GM12878 (cell line): ENCODE results near the gene IL6R. TPM values are rescaled to one million over a fixed set of nuclear protein-coding genes. Genes with fewer than 3 reads are reported as not detected.
A peak's percentile ranks its signal among the peaks of the same experiment; 100 is the strongest.

Experiments
- ATAC-seq: fragments of 200-7000 bp; cut with Tn5 transposase; 3 replicates; pipeline ENCODE4 v1.9.1; 2020; ENCODE audit warnings: mild to moderate bottlenecking, moderate library complexity
- BruUV-seq: library from RNA; stranded (reverse); fragments of 400-500 nt; replicated peaks from 2 replicates; lab custom pipeline; 2021; lab: Mats Ljungman, UMichigan
- CTCF ChIA-PET: fragments of 300-600 bp; sonication (Branson Sonifier 250); formaldehyde crosslinking; extraction: SDS; loops from one replicate; lab custom pipeline; 2021; ENCODE audit warnings: inconsistent platforms; lab: Yijun Ruan, JAX
- POLR2A ChIA-PET: fragments of 350-600 bp; formaldehyde crosslinking; extraction: SDS; loops from one replicate; lab custom pipeline; 2021; ENCODE audit warnings: inconsistent platforms; lab: Charles Lee
- RAD21 ChIA-PET: fragments of 300-600 bp; sonication (Branson Sonifier 250); formaldehyde crosslinking; loops from one replicate; lab custom pipeline; 2023; ENCODE audit warnings: antibody characterized with exemption; ENCODE audit not compliant: unreplicated experiment; lab: Charles Lee
- SMC1A ChIA-PET: fragments of 300-600 bp; sonication (Branson Sonifier 250); formaldehyde crosslinking; loops from one replicate; lab custom pipeline; 2023; ENCODE audit not compliant: unreplicated experiment, uncharacterized antibody; lab: Charles Lee
- DNase-seq: peaks from one replicate; pipeline ENCODE4 v3.0.0-alpha.2; 2011; ENCODE audit warnings: low read depth, low spot score
- FAIRE-seq: peaks from 3 replicates; lab custom pipeline; 2011; peaks lifted over from hg19 to GRCh38; lab: Jason Lieb, UNC
- H2AFZ ChIP-seq: 2 replicates; pipeline ENCODE4 v1.6.0; 2011; ENCODE audit warnings: low read depth, low read length, control low read depth; ENCODE audit not compliant: control insufficient read depth
- H3K27ac ChIP-seq: 2 replicates; pipeline ENCODE4 v1.5.1; 2011; ENCODE audit warnings: control low read depth; ENCODE audit not compliant: control insufficient read depth, insufficient read depth
- H3K27me3 ChIP-seq, 2 experiments: replicated peaks in 1 of 2; 2 replicates each; pipeline versions ENCODE4 v1.6.0 to v1.6.1; 2011; ENCODE audit warnings: low read length in 1 of 2; ENCODE audit not compliant: control insufficient read depth in 2 of 2, insufficient read depth in 2 of 2
- H3K36me3 ChIP-seq, 2 experiments: 2 replicates each; pipeline ENCODE4 v1.5.1; 2011; ENCODE audit warnings: low read length in 1 of 2; ENCODE audit not compliant: control insufficient read depth in 2 of 2, insufficient read depth in 2 of 2
- H3K4me1 ChIP-seq: 2 replicates; pipeline ENCODE4 v1.6.1; 2011; ENCODE audit warnings: mild to moderate bottlenecking, low read length, moderate library complexity, mixed read lengths; ENCODE audit not compliant: control insufficient read depth, insufficient read depth
- H3K4me2 ChIP-seq: 2 replicates; pipeline ENCODE4 v1.6.0; 2011; ENCODE audit warnings: control low read depth; ENCODE audit not compliant: control insufficient read depth, insufficient read depth
- H3K4me3 ChIP-seq: fragments of 200-600 bp; sonication (generic); 2 replicates; pipeline ENCODE4 v1.5.1; 2016
- H3K79me2 ChIP-seq: 2 replicates; pipeline ENCODE4 v1.6.0; 2011; ENCODE audit warnings: low read length; ENCODE audit not compliant: control insufficient read depth, insufficient read depth
- H3K9ac ChIP-seq: 2 replicates; pipeline ENCODE4 v1.8.0; 2011; ENCODE audit warnings: low read length, control low read depth, mixed read lengths; ENCODE audit not compliant: control insufficient read depth, insufficient read depth
- H3K9me3 ChIP-seq: replicated peaks from 3 replicates; pipeline ENCODE4 v1.5.1; 2011; ENCODE audit warnings: mild to moderate bottlenecking, low read length; ENCODE audit not compliant: control insufficient read depth, insufficient read depth
- H4K20me1 ChIP-seq: 2 replicates; pipeline ENCODE4 v1.6.0; 2011; ENCODE audit not compliant: control insufficient read depth, insufficient read depth
- CBFB ChIP-seq: IDR thresholded peaks from 2 replicates; pipeline ENCODE4 v1.6.1; 2016; ENCODE audit warnings: antibody characterized with exemption, low read depth
- CHD2 ChIP-seq: IDR thresholded peaks from 2 replicates; pipeline ENCODE4 v1.6.1; 2011; ENCODE audit warnings: low read depth, low read length, improper control_type of control experiment, borderline replicate concordance
- FOXK2 ChIP-seq: fragments of 450-650 bp; IDR thresholded peaks from 2 replicates; pipeline ENCODE4 v1.6.1; 2017; ENCODE audit warnings: mild to moderate bottlenecking, moderate library complexity
- JUNB ChIP-seq: IDR thresholded peaks from 2 replicates; pipeline ENCODE4 v1.6.1; 2016; ENCODE audit warnings: antibody characterized with exemption, mild to moderate bottlenecking
- PML ChIP-seq: IDR thresholded peaks from 2 replicates; pipeline ENCODE4 v1.6.1; 2012; ENCODE audit warnings: low read length, inconsistent platforms
- SUZ12 ChIP-seq: fragments of 200-600 bp; sonication (generic); IDR thresholded peaks from one replicate; pipeline ENCODE4 v1.6.1; 2018; ENCODE audit warnings: antibody characterized with exemption, mild to moderate bottlenecking; ENCODE audit not compliant: unreplicated experiment
- TAF1 ChIP-seq: IDR thresholded peaks from 2 replicates; pipeline ENCODE4 v1.6.1; 2011; ENCODE audit warnings: mild to moderate bottlenecking, low read depth, low read length, borderline replicate concordance
- TARDBP ChIP-seq: IDR thresholded peaks from 2 replicates; pipeline ENCODE4 v1.6.1; 2016; ENCODE audit warnings: borderline replicate concordance
- ZNF622 ChIP-seq: fragments of 450-650 bp; IDR thresholded peaks from 2 replicates; pipeline ENCODE4 v1.6.1; 2017; ENCODE audit warnings: mild to moderate bottlenecking, inconsistent platforms
- WGBS: methylation state at CpG from one replicate; pipeline ENCODE4 v1.1.6; 2016; ENCODE audit warnings: low lambda C conversion rate; ENCODE audit not compliant: insufficient replicate concordance, insufficient coverage; ENCODE audit errors: missing lambda C conversion rate; 5-methylcytosine and 5-hydroxymethylcytosine counted together
- in situ Hi-C: fragments of 300-500 bp; cut with MboI; formaldehyde crosslinking; loops from 9 replicates; pipeline ENCODE4 v1.14.3; 2018; ENCODE audit warnings: mixed read lengths
- intact Hi-C: fragments of 100-400 bp; cut with micrococcal nuclease; formaldehyde crosslinking; loops from one replicate; pipeline ENCODE4 v1.14.2; 2022; ENCODE audit not compliant: unreplicated experiment
- polyA plus RNA-seq, 11 experiments: library from polyadenylated mRNA; depleted of rRNA in 4 of 11; unstranded in 6 of 11; stranded (reverse) in 5 of 11; fragments of >200 nt; fragmentation: Nextera tagmentation in 4 of 11; fragmentation: Illumina TruSeq in 1 of 11; extraction: Ambion mirVana in 4 of 11; extraction: Trizol in 1 of 11; gene quantifications; 1 replicate in 1 of 11; 2 replicates in 10 of 11; pipeline versions ENCODE4 v1.2.1 to v1.2.3, GENCODE V29; 2011 to 2016; ENCODE audit warnings: inconsistent platforms in 2 of 11, missing spikeins in 2 of 11, low read depth in 1 of 11
- total RNA-seq, 4 experiments: library from RNA; depleted of rRNA in 3 of 4; stranded (reverse); fragments of >200 nt in 3 of 4; fragmentation: Illumina TruSeq in 1 of 4; extraction: Trizol in 1 of 4; gene quantifications; 2 replicates each; pipeline versions ENCODE4 v1.2.1 to v1.2.3, GENCODE V29; 2013 to 2021
- TF ChIP-seq, protein P1 (sequence below): IDR thresholded peaks from 2 replicates; pipeline ENCODE4 v1.6.1; 2012; ENCODE audit warnings: mild to moderate bottlenecking, low read depth, low read length

Gene IL6R
- total and polyA plus RNA-seq, 10 of the 15 experiments (the other 5 are each of a cell fraction or from before 2014, with no cell fraction given) = 1.9 to 43.4 (median 17.5) TPM

DNA sequence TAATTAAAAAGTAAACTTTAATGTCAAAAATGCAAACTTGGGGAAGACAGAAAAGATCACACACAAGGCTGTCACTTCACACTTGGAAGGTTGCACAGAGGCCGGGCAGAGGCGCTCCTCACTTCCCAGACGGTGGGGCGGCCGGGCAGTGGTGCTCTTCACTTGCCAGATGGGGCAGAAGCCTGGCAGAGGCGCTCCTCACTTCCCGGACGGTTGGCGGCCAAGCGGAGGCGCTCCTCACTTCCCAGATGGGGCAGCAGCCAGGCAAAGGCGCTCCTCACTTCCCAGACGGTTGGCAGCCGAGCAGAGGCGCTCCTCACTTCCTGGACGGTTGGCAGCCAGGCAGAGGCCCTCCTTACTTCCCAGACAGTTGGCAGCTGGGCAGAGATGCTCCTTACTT, 25.8 kb upstream of the IL6R start (continued):
- TF ChIP-seq CBFB (no peak), FOXK2 (no peak)
- TF ChIP-seq, protein P1, sequence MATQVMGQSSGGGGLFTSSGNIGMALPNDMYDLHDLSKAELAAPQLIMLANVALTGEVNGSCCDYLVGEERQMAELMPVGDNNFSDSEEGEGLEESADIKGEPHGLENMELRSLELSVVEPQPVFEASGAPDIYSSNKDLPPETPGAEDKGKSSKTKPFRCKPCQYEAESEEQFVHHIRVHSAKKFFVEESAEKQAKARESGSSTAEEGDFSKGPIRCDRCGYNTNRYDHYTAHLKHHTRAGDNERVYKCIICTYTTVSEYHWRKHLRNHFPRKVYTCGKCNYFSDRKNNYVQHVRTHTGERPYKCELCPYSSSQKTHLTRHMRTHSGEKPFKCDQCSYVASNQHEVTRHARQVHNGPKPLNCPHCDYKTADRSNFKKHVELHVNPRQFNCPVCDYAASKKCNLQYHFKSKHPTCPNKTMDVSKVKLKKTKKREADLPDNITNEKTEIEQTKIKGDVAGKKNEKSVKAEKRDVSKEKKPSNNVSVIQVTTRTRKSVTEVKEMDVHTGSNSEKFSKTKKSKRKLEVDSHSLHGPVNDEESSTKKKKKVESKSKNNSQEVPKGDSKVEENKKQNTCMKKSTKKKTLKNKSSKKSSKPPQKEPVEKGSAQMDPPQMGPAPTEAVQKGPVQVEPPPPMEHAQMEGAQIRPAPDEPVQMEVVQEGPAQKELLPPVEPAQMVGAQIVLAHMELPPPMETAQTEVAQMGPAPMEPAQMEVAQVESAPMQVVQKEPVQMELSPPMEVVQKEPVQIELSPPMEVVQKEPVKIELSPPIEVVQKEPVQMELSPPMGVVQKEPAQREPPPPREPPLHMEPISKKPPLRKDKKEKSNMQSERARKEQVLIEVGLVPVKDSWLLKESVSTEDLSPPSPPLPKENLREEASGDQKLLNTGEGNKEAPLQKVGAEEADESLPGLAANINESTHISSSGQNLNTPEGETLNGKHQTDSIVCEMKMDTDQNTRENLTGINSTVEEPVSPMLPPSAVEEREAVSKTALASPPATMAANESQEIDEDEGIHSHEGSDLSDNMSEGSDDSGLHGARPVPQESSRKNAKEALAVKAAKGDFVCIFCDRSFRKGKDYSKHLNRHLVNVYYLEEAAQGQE = no peak

DNA sequence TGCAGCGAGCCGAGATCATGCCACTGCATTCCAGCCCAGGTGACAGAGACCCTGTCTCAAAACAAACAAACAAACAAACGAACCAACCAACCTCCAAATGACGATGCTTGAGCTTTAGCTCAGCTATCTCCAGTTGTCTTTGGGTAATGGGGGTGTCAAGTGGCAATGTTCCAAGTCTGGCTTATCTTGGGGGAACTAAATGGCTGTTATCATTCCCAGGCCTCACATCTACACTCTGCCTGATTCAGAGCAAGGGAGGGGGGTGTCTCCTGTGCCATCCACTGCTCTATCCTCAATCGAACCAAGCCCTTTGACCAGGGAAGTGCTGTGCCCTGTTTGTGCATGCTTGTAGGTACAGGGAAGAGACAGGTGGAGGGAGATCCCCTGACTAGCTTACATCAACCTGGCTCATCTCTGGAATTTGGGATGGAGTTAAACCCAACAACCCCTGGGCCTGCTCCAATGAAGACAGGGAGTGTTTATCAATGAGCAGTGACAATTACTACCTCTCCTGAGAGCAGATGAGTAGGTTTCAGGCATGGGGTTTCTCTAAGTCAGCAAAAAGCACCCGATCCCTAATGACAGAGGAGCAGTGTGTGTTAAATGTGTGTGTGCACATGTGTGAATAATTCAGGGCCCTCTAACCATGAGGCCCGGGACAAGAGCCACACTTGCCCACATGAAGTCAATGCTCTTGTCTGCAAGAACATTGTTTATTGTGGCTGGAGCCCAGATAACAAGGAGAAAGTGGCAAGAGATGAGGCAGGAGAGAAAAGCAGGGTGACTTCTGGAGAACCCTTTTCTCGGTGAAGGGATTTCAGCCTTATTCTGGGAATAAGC, 20.3 kb upstream of the IL6R start:
- intact Hi-C loops = no loop called here
- no peak for TF ChIP-seq TARDBP
- no peak for TF ChIP-seq TAF1
- peak; percentile 13; the same call in 1 of the 2 replicates for TF ChIP-seq JUNB
- TF ChIP-seq PML = no peak
- TF ChIP-seq SUZ12 = no peak
- TF ChIP-seq ZNF622 = no peak
- TF ChIP-seq CHD2 = no peak
- H2AFZ ChIP-seq = 0 out of 2 replicates have a peak overlapping the region, but pooled peaks have one; percentile 4
- RAD21 ChIA-PET = interaction anchor here (1.3 to 3.9 kb wide), 5 partner anchors 9 to 112 kb away, joined by 5 to 42 read pairs (median 7); no protein-coding TSS in a partner anchor
- POLR2A ChIA-PET = interaction anchor here (0.6 to 2.0 kb wide), 5 partner anchors 9 to 71 kb away, joined by 3 to 5 read pairs (median 4); no protein-coding TSS in a partner anchor
- ATAC-seq (no peak), DNase-seq (no peak), FAIRE-seq (no peak)
- H3K9me3 ChIP-seq = no peaks in the 10 kb centered on the region
- H3K9ac ChIP-seq = no peak overlapping the region
- BruUV-seq = no TSS peak
- CTCF ChIA-PET = interaction anchor here (0.7 to 3.2 kb wide), 7 partner anchors 15 to 83 kb away, joined by 3 to 12 read pairs (median 3); no protein-coding TSS in a partner anchor
- SMC1A ChIA-PET = interaction anchor here (0.6 to 4.5 kb wide), 4 partner anchors 15 to 484 kb away, joined by 3 to 41 read pairs (median 4); partner anchors contain the start of gene IL6R
- H3K36me3 ChIP-seq = no peaks in the 10 kb centered on the region
- H4K20me1 ChIP-seq = no peaks in the 10 kb centered on the region
- H3K27ac ChIP-seq = no peak overlapping the region
- H3K27me3 ChIP-seq = no peaks in the 10 kb centered on the region
- in situ Hi-C loops = no loop called here
- H3K4me2 ChIP-seq = no peak overlapping the region
- no peaks in the 10 kb centered on the region for H3K79me2 ChIP-seq
- no peaks in the 10 kb centered on the region; the same call in 1 of the 2 replicates for H3K4me1 ChIP-seq
- 75% methylated on average over 8 of the region's 8 CpGs for WGBS
- no peak overlapping the region for H3K4me3 ChIP-seq
